CD4-positive, alpha-beta T cell treated with Interleukin-17A for 4 hours (primary cell): Measurements from ENCODE around the gene EPHA5.

ENCODE experiments used
- DNase-seq: peaks from one replicate; pipeline ENCODE4 v3.0.0-alpha.2; 2020; ENCODE audit warnings: mixed read lengths

The EPHA5 gene

GRCh38 chr4:65623506-65623905, 46.8 kb downstream of the EPHA5 start:
- no peak for DNase-seq

GRCh38 chr4:65617416-65617815, 52.9 kb downstream of the EPHA5 start:
- DNase-seq, result no peak

GRCh38 chr4:65604515-65604914, 65.8 kb downstream of the EPHA5 start:
- DNase-seq, result no peak

- DNase-seq, result no peak
Measured at GRCh38 chr4:65600656-65601055, 69.6 kb downstream of the EPHA5 start.

- DNase-seq, result no peak
Measured at GRCh38 chr4:65599340-65599739, 70.9 kb downstream of the EPHA5 start.

GRCh38 chr4:65597697-65598096, 72.6 kb downstream of the EPHA5 start:
- no peak for DNase-seq

- no peak for DNase-seq
Measured at GRCh38 chr4:65592089-65592488, 78.2 kb downstream of the EPHA5 start.

GRCh38 chr4:65589921-65590320, 80.4 kb downstream of the EPHA5 start:
- DNase-seq, result no peak

GRCh38 chr4:65589331-65589730, 81.0 kb downstream of the EPHA5 start:
- DNase-seq, result no peak

- DNase-seq, result no peak
Measured at GRCh38 chr4:65580551-65580950, 89.7 kb downstream of the EPHA5 start.

GRCh38 chr4:65566473-65566872, 103.8 kb downstream of the EPHA5 start:
- no peak for DNase-seq

- DNase-seq, result no peak
Measured at GRCh38 chr4:65561164-65561563, 109.1 kb downstream of the EPHA5 start.

- DNase-seq, result no peak
Measured at GRCh38 chr4:65559270-65559669, 111.0 kb downstream of the EPHA5 start.

GRCh38 chr4:65552057-65552456, 118.2 kb downstream of the EPHA5 start:
- no peak for DNase-seq

GRCh38 chr4:65550500-65550899, 119.8 kb downstream of the EPHA5 start:
- DNase-seq, result no peak

- DNase-seq, result no peak
Measured at GRCh38 chr4:65546882-65547416, 123.3 kb downstream of the EPHA5 start.

- DNase-seq, result no peak
Measured at GRCh38 chr4:65538571-65538970, 131.7 kb downstream of the EPHA5 start.

GRCh38 chr4:65535113-65535512, 135.2 kb downstream of the EPHA5 start:
- no peak for DNase-seq

GRCh38 chr4:65521666-65522065, 148.6 kb downstream of the EPHA5 start:
- DNase-seq, result no peak

- DNase-seq, result no peak
Measured at GRCh38 chr4:65515646-65516045, 154.6 kb downstream of the EPHA5 start.

- DNase-seq, result no peak
Measured at GRCh38 chr4:65510976-65511375, 159.3 kb downstream of the EPHA5 start.

GRCh38 chr4:65508168-65508567, 162.1 kb downstream of the EPHA5 start:
- DNase-seq, result no peak

- no peak for DNase-seq
Measured at GRCh38 chr4:65502131-65502701, 168.1 kb downstream of the EPHA5 start.

- DNase-seq, result no peak
Measured at GRCh38 chr4:65498606-65499005, 171.7 kb downstream of the EPHA5 start.

- DNase-seq, result no peak
Measured at GRCh38 chr4:65495439-65495838, 174.8 kb downstream of the EPHA5 start.
